ENCODE data around the gene RFX7. TPM values are rescaled to one million over a fixed set of nuclear protein-coding genes. Genes with fewer than 3 reads are reported as not detected.
A peak's percentile ranks its signal among the peaks of the same experiment; 100 is the strongest.
"Not testable (repeated sequence)": the region's sequence is repeated elsewhere in the genome, so short reads cannot be mapped to it uniquely, and the experiment has no call there.

RFX7 gene
- total RNA-seq (ENCODE audit: insufficient read depth, low replicate concordance), result 7.0 TPM

DNA sequence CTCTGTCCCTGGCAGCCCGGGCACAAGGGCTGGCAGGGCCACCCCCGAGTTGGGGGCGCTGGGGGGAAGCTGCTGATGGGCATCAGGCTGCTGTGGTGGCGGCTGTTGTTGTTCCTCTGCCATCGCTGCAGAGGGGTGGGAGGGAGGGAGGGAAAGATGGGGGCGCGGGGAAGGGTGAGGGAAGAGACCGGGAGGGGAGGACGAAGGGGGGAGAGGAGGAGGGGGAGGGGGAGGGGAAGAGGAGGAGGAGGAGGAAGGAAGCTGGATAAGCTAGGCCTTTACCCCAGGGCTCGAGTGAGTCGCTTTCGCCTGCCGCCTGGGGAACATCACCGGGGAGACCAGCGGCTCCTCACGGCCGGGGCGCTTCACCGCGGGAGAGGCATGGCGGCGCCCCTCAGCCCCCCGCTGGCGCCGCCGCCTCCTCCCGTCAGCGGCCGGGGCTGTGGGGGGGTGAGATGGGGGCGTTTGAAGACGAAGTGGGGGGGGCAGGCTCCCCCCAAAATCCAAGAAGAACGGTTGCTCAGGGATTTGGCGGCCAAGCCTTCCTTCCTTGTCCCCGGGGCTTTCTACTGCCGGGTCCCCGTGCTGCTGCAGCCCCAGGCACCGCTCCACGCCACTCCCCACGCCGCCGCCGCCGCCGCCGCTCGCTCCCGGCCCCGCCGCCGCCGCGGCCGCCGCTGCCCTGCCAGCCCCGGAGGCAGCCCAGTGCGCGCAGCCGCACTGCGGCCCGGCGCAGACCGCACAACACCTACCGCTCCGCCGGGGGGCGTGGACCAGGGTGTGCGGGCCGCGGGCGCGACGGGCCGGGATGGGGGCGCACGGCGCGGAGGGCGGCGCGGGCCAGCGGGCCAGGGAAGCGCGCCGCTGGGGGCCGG lies at the start of gene RFX7:
Gene RFX7, minus strand, starts transcription at position 717 of the 875 bp plus-strand sequence. Its CDS starts 594 bp downstream, at position 123.
- peak; percentile 82 for DNase-seq (ENCODE audit: low spot score)

DNA sequence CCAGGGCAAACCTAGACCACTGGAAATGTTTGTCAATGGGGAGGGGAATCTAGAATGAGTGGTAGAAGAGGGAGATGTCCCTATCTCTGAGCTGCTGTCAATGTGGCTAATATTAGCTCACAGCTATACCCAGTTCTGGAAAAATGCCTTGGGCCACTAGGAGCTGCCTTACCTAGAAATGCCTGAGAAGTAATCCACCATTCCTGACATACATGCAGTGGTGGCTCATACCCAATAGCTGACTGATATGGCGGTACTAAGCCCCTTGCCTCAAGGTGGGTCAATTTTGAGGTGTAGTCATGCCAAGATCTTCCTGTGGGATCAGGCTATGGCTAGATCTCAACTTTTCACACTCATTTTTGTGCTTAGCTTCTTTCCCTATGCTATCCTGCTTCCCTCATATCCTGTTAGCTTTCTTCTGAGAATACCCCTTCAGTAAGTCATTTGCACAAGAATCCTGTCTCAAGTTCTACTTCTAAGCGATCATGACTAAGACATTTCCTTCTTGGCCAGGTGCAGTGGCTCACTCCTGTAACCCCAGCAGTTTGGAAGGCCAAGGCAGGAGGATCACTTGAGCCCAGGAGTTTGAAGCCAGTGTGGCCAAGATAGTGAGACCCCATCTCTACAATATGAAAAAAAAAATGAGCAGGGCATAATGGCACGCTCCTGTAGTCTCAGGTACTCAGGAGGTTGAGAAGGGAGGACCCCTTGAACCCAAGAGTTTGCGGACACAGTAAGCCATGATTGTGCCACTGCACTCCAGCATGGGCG lies 49.1 kb upstream of the RFX7 start:
- DNase-seq (ENCODE audit: low spot score), result no peak

DNA sequence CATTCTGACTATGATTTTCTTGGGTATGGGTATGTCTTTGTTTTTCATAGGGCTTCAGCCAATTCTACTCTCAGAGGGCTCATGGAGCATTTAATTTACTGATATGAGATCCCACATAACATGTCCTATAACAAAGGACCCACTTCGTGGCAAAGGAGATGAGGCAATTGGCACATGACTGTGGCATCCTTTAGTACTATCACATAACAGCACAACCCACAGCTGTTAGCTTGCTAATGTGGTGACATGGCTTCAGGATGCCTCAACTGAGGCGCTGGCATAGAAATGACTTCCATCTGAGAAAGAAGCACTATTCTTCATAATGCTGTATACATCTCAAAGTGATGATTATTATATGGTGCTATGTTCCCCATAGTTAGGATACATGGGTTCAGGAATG lies 48.1 kb upstream of the RFX7 start:
- DNase-seq (ENCODE audit: low spot score), result no peak

DNA sequence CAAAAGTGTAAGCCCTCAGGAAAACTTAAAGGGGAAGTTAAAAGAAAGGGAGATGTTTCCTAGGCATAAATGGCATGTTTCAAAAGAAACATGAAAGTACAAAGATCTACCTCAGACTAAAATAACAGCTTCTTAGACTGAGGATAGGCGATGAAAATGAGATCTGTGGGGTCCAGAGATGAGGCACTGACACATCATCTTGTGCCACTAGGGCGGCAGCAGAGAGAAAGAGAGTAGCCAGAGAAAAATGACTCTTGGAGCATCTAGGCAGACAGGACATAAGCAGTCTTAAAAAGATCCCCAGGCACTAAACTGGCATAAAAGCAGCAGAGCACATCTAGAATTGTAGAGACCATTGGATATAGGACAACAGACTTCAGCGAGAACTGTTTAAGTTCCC lies 42.5 kb upstream of the RFX7 start:
- no peak for DNase-seq (ENCODE audit: low spot score)

DNA sequence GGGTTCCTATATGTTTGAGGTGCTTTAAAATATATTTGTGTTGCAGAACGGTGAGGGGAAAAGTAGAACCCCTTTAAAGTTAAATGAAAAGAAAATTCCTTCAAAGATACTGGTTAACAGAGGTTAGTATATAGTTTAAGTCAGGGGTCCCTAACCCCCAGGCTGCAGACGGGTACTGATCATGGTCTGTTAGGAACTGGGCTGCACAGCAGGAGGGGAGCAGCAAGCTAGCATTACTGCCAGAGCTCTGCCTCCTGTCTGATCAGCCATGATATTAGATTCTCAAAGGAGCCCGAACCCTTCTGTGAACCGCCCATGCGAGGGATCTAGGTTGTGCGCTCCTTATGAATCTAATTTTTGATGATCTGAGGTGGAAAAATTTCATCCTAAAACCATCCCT lies 37.5 kb upstream of the RFX7 start:
- DNase-seq (ENCODE audit: low spot score), result no peak

DNA sequence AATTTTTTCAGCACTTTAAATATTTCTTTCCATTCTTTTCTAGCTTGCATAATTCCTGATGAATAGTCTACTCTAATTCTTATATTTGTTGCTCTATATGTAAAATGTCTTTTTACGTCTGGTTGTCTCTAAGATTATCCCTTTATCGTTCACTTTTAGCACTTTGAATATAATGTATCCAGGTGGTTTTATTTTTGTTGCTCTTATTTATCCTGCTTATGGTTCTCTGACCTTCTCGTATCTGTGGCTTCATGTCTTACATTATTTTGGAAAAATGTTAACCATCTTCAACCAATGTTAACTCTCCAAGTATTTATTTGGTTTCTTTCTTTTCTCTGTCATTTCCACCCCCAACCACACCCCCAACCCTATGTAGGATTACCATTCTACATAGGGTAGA lies 30.0 kb upstream of the RFX7 start:
- no peak for DNase-seq (ENCODE audit: low spot score)

DNA sequence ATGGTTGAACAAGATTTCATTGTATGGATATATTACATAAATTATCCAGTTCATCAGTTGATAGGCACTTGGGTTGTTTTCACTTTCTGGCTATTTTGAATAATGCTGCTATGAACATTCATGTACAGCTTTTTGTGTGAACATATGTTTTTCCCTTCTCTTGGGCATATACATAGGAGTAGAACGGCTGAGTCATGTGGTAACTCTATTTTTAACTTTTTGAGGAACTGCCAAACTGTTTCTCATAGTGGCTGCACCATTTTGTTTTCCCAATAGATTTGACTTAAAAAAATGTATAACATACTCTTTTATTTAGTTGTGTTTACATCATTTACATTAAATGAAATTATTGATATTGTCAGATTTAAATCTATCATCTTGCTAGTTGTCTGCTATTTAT lies 28.8 kb upstream of the RFX7 start:
- DNase-seq (ENCODE audit: low spot score), result no peak

DNA sequence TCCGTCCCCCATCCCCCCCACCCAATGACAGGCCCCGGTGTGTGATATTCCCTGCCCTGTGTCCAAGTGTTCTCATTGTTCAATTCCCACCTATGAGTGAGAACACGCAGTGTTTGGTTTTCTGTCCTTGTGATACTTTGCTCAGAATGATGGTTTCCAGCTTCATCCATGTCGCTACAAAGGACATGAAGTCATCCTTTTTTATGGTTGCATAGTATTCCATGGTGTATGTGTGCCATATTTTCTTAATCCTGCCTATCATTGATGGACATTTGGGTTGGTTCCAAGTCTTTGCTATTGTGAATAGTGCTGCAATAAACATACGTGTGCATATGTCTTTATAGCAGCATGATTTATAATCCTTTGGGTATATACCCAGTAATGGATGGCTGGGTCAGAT lies 22.8 kb upstream of the RFX7 start:
- not testable (repeated sequence) for DNase-seq (ENCODE audit: low spot score)

DNA sequence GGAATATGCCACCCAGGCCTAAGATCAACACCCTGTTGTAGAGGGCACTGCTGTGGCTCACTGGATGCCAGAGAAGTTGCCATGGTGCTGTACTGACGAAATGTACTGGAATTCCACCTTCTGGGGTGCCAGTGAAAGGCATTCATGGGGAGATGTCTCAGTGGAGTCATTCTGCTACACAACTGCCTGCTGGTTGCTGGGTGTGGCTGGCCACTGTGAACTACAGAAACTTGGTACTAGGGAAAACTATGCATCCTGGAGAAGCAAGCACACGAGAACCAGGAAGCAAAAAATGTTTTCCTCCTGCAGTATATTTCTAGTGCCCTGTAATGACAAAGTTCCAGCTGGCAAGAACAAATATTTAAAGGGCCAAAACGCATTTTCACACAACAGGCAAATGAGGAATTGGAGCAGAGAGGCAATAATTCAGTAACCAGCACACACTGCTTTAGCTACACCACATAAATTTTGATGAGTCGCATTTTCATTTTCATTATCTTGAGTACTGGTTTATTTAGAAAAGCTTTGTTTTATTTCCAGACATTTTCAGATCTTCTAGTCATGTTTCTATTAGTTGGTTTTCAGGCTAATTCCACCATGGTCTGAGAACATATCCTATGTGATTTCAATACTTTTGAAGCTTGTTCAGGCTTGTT lies 18.3 kb upstream of the RFX7 start:
- DNase-seq (ENCODE audit: low spot score), result no peak

DNA sequence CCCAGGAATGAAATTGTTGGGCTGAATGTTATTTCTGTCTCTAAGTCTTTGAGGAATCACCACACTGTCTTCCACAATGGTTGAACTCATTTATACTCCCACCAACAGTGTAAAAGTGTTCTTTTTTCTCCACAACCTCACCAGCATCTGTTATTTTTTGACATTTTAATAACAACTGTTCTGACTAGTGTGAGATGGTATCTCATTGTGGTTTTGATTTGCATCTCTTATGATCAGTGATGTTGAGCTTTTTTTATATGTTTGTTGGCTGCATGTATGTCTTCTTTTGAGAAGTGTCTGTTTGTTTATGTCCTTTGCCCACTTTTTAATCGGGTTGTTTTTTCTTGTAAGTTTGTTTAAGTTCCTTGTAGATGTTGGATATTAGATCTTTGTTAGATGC lies 13.6 kb upstream of the RFX7 start:
- not testable (repeated sequence) for DNase-seq (ENCODE audit: low spot score)

DNA sequence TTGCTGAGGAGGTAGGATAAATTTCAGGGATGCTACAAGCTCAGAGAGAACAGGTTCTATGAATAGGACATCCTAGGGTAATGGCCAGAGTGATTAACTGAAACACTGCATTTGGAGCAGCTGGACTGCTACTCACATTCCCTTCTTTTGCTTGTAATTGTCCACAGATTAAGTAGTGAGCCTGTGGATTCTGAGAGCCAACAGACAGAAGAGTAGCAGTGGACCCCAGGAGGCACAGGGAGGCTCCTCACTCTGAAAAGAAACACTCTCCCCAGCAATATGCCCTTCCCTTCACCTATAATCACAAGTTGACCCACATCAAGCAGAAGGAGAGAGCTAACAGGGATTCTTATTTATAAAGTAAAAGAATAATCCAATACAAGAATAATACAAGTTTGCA lies 10.6 kb upstream of the RFX7 start:
- DNase-seq (ENCODE audit: low spot score), result no peak

DNA sequence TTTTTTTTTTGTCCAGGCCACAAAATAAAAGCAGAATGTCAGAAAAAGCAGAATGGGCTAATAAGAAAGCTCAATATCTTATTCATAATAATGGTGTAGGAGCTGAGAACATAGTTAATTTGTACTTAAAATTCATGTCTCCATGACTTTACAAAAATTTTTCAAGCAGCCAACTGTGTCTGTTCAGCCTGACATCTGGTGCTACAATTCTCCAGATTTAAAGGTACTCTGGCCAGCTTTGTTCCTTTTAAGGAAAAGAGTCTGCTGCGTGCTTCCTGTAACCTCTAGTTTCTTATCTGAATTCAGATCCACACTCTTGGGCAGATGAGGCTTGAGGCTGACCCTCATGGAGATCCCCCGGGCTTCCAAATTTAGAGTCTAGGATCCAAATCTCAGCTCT lies 8.7 kb upstream of the RFX7 start:
- DNase-seq (ENCODE audit: low spot score), result peak; percentile 41

DNA sequence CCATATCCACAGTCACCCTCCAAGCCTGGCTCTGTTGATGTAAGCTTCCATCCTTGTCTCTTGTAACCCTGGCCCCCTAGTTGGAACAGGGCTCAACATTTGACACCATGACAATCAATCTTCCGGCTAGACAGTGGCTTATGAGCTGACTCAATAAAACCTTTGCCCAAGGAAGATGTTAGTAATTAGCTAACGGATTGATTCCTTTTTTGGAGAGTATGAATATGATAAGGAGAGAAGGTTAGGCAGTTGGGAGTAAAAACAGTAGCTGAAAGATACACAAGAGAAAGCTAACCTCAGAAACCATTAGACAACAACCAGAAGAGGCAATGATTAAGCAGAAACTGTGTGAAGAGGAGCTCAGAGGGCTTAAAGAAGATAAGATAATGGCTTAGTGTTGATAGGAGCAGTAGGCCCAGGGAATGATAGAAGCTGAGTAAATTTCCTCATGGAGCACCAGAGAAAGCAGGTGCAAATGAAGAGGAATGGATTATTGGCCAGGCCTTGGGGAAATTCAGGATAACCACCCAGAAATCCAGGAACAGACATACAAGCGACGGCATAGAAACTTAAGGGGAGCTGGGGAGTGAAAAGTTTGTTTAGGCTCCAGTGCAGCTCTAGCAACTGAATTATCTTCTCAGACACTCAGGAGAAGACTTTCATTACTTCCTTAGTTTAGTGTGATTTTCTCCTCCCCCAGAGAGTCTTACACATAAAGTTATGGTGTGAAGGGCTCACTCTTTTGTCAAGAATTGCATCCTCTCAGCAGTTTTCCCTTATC lies 7.8 kb upstream of the RFX7 start:
- DNase-seq (ENCODE audit: low spot score), result no peak

DNA sequence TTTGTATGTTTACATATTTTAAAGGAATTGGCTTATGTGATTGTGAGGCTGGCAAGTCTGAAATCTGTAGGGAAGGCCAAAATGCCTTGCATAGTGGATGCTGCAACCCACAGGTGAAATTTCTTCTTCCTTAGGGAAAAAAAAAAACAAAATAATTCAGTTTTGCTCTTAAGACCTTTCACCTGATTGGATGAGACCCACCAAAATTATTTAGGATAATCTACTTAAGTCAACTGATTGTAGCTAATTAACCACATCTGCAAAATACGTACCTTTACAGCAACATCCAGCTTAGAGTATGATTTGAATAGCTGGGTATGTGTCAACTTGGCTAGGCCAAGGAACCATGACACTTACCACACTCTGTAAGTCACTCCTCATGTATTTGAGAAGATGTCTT lies 6.9 kb upstream of the RFX7 start:
- no peak for DNase-seq (ENCODE audit: low spot score)

DNA sequence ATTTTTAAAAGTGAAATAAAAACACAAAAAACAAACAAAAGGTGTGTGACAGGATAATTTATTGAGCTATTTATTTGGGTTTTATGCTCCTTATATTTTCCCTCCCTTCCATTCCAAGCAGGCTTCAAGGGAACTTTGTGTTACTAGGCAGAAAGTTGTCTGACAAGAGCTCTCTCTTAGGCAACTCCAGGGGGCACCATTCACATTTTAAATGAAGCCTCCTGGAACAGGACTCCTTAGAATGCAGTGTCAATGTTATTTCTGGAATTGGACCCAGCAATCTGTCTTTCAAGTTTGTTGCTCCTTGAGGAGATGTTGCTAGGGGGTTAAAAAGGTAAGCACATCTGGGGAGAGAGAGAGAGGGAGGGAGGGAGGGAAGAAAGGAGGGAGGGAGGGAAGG lies 5.4 kb upstream of the RFX7 start:
- peak; percentile 44 for DNase-seq (ENCODE audit: low spot score)

DNA sequence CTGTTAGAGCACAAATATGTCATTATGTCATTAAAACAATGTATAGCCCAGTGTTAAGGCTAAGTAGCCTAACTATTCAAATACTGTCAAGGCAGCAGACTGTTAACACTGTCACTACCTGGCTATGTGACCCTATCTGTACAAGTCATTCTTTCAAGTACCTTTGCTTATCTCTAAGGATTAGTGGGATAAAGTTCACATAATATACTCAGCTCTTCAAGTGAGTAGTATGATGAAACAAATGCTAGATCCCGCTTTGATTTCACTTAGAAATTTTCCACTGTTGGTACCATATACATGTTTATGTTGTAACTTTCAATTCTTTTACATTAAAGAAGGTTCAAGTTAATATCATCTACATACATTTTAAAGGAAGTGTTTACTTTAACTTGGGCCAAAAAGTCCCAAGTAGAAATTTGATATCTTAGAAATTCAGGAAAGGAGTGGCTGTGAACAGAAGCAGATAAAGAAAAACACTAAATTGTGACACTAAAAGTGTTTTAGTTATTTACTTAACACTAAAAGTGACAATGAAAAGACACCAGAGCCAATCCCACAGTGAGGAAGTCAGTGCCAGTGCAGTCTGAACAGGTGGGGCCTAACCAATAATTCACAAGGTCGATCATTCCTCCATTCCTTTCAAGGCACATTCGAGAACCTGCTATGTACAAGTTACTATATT lies 4.8 kb upstream of the RFX7 start:
- no peak for DNase-seq (ENCODE audit: low spot score)

DNA sequence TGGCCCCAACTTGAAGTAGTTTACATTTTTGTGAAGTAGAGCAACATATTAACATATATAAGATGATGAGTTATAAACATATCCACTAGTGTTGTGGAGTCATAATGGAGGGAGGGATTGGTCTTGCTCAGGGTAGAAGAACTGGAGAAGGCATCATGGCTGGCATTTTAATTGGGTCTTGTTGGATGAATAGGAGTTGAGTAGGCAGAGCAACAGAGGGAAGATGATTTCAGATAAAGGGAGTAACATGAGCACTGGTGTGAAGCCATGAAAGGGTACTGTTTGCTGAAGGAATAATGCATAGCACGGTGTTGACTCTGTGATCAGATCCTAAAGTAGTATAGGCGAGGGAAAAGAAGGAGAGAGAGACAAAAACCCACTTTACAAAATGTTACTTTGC lies 3.6 kb upstream of the RFX7 start:
- no peak for DNase-seq (ENCODE audit: low spot score)

DNA sequence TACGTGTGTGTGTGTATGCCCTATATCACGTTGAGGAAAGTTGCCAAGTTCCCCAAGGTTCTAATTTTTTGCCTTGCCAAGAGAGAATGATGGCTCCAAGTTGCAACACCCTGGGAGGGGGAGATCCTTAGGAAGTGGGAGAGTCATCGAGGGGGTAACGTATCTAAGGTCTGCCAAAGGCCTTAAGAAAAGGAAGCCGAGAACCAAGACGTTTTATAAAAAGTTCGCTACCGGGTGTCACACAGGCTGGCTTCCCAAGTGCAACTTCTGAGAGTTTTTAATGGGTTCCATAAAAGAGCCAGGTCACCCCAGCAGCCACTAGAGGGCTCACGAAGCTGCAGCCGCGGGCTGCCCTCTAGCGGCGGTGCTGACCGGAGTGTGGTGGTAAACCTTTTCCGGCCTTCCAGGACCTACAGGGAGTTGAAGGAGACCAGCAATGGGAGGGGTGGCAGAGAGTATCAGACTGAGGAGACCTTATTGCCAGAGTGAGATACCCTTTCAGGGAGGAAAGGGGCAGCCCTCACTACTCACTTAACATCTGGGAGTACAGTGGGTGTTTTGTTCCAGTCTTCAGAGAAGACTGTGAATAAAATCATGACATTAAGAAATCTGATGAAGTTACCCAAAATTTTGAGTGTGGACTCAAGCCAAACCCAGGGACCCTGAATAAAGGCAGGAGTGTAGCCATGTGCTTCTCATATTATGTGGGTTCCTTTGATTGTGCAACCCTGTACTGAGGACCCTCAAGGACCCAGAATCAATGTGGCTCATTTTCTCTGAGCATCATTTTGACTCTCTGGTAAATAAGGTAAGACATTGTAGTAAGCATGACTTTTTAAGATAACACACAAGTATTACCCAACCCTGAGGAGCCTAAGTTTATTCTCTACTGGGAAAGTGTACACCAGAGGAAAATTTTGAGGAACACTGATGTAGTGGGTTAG lies 2.5 kb upstream of the RFX7 start:
- DNase-seq (ENCODE audit: low spot score), result peak; percentile 83

DNA sequence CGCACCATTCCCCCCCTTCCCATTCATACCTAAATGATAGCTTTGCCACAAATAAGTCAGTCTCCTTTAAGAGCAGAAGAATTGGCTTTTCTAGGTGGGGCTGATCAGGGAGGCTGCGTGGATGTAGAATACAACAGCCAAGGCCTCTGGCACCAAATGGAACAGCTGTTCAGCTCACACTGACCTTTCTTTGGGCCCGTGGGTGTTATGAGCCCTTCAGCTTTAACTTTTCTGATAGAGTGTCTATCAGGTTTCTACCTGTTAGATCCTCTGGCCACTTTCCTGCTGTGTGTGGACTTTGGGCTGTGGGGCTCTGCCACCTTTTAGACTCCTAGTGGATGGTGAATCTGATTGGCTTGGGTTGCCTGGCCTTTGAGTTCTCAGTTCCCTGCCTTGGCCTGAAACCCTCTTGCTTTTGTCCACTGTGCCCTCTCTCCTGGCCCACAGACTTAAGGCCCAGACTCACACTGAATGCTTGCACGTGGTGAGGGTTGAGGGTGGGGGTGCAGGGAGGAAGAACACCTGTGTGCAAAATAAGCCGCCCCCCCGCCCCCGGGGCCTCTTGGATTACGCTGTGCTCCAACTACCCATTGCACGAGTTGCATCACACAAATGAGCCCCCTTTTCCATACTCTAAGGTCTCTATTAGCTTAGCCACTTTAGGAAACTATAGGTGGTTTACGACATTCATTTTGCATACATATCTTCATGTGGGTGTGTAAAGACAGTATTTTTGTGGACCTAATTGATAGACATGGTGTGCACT lies 1.3 kb upstream of the RFX7 start:
- DNase-seq (ENCODE audit: low spot score), result no peak

Measured in umbilical cord (tissue), 2 donors.